Activated CD4-positive, alpha-beta T cell treated with anti-CD3 and anti-CD28 coated beads, Interleukin-2, amount 10 ng/mL, durations not matched to agents 7 days and 5 days (primary cell): ENCODE data around the gene TGM6. TPM values are rescaled to one million over a fixed set of nuclear protein-coding genes. Genes with fewer than 3 reads are reported as not detected.
"Not testable (repeated sequence)": the region's sequence is repeated elsewhere in the genome, so short reads cannot be mapped to it uniquely, and the experiment has no call there.

Experiments
- CTCF ChIA-PET: fragments of 350-600 bp; sonication (Branson Sonifier 250); formaldehyde crosslinking; loops from one replicate; lab custom pipeline; 2021; ENCODE audit warnings: antibody characterized with exemption; lab: Charles Lee
- POLR2A ChIA-PET: fragments of 350-600 bp; sonication (Branson Sonifier 250); formaldehyde crosslinking; loops from one replicate; lab custom pipeline; 2021; ENCODE audit warnings: antibody characterized with exemption; lab: Charles Lee
- DNase-seq: peaks from one replicate; pipeline ENCODE4 v3.0.0-alpha.2; 2020
- H3K27ac Mint-ChIP-seq: one replicate; pipeline ENCODE4 v1.8.0; 2021; ENCODE audit warnings: mild to moderate bottlenecking, moderate library complexity, mixed read lengths
- H3K27me3 Mint-ChIP-seq: one replicate; pipeline ENCODE4 v1.8.0; 2021; ENCODE audit warnings: mixed read lengths
- H3K36me3 Mint-ChIP-seq: one replicate; pipeline ENCODE4 v1.8.0; 2021; ENCODE audit warnings: low read depth, mixed read lengths
- H3K4me1 Mint-ChIP-seq: one replicate; pipeline ENCODE4 v1.8.0; 2021; ENCODE audit warnings: mixed read lengths
- H3K4me3 Mint-ChIP-seq: one replicate; pipeline ENCODE4 v1.8.0; 2021; ENCODE audit warnings: mild to moderate bottlenecking, moderate library complexity, mixed read lengths
- H3K9me3 Mint-ChIP-seq: one replicate; pipeline ENCODE4 v1.8.0; 2021; ENCODE audit warnings: mixed read lengths
- total RNA-seq, 2 experiments: library from RNA; stranded (reverse); gene quantifications; one replicate each; pipeline ENCODE4 v1.2.3, GENCODE V29; 2021

TGM6 gene
- total RNA-seq, 2 experiments from 2014 or later, result not detected

DNA sequence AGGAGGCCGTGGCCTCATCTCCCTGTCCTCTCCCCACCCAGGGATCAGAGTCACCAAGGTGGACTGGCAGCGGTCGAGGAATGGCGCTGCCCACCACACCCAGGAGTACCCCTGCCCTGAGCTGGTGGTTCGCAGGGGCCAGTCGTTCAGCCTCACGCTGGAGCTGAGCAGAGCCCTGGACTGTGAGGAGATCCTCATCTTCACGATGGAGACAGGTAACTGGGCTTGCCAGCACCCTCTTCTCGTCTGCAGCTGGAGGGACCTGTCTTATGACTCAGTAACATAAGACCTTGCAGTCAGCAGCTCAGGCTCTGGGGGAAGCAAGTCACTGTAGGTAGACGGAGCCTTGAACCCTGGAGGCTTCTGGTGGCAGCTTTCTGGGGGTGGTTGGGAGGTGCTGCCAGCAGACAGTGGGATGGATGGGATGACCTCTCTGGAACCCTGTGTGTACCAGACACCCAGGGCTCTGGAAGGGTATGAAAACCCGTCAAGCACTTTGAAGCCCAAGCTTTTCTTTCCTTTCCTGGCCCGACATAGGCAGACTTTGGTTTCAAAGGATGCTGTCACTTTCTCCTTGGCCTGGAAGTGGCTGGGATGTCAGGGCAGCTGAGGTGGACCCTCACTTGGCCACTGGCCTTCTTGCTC, 13.8 kb downstream of the TGM6 start:
- Mint-ChIP-seq H3K27me3 (peaks cover 7% of the 10 kb centered on the region), H3K4me1 (no peaks in the 10 kb centered on the region), H3K27ac (no peak overlapping the region), H3K36me3 (no peaks in the 10 kb centered on the region), H3K9me3 (peaks cover 3% of the 10 kb centered on the region), H3K4me3 (no peak overlapping the region)
- CTCF ChIA-PET, result interaction anchor here (1.1 kb wide), 1 partner anchor 8 kb away, joined by 3 read pairs; no protein-coding TSS in a partner anchor
- POLR2A ChIA-PET, result no interaction called here
- DNase-seq, result no peak

DNA sequence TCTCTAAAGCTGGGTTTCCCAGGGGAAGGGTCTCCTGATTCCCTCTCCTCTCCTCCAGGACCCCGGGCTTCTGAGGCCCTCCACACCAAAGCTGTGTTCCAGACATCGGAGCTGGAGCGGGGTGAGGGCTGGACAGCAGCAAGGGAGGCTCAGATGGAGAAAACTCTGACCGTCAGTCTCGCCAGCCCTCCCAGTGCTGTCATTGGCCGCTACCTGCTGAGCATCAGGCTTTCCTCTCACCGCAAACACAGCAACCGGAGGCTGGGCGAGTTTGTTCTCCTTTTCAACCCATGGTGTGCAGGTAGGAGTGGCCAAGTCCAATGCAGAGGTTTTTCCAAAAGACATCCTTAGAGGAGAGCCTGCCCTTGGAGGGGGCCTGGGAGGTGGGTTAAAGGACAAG, 14.4 kb downstream of the TGM6 start:
- H3K4me1 Mint-ChIP-seq, result no peaks in the 10 kb centered on the region
- no peak overlapping the region for H3K27ac Mint-ChIP-seq
- no peaks in the 10 kb centered on the region for H3K36me3 Mint-ChIP-seq
- DNase-seq, result no peak
- H3K9me3 Mint-ChIP-seq, result no peaks in the 10 kb centered on the region
- no peak overlapping the region for H3K4me3 Mint-ChIP-seq
- H3K27me3 Mint-ChIP-seq, result peaks cover 4% of the 10 kb centered on the region
- ChIA-PET POLR2A (no interaction called here), CTCF (interaction anchor here (1.1 kb wide), 1 partner anchor 8 kb away, joined by 3 read pairs; no protein-coding TSS in a partner anchor)

DNA sequence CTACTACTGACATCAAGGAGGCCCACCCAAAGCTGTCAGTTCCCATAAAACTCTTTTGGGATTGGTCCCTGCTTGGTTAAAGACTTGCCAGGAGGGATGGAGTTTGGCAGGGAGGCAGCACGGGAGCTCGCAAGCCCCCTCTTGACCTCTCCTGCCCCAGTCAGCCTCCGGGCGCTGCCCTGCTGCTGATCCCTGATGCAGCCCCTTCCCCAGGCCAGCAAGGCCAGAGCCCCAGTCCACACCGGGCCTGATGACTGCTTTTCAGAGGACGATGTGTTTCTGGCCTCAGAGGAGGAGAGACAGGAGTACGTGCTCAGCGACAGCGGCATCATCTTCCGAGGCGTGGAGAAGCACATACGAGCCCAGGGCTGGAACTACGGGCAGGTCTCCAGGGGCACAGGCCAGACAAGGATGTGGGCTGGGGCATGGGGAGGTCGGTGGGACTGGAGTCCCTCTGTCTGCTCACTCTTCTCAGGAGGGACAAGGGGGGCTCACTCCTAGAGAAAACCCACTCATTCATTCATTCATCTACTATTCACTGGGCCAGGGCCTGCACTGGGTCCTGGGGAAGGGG, 15.6 kb downstream of the TGM6 start:
- H3K36me3 Mint-ChIP-seq, result no peaks in the 10 kb centered on the region
- H3K27me3 Mint-ChIP-seq, result peaks cover 2% of the 10 kb centered on the region
- H3K4me3 Mint-ChIP-seq, result no peak overlapping the region
- no peak for DNase-seq
- H3K9me3 Mint-ChIP-seq, result no peaks in the 10 kb centered on the region
- CTCF ChIA-PET, result no interaction called here
- no peaks in the 10 kb centered on the region for H3K4me1 Mint-ChIP-seq
- no peak overlapping the region for H3K27ac Mint-ChIP-seq
- POLR2A ChIA-PET, result no interaction called here

DNA sequence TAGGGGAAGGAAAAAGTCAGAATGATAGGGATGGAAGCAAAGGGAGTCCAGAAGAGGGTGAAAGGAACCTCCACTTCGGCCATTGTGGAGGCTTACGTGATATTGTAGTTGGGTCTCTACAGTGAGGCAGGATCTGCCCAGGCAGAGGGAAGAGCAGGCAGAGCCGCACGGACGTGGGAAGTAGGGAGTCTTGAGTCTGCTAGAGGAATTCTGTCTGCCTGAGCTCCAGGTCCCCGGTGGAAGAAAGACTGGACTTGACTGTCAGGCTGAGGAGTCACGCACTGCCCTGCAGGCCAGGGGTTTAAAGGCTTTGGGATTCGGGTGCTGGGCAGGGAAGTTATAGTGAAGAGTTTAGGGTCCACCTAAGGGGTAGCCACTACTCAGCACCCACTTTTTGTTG, 16.4 kb downstream of the TGM6 start:
- no peaks in the 10 kb centered on the region for H3K9me3 Mint-ChIP-seq
- no peaks in the 10 kb centered on the region for H3K36me3 Mint-ChIP-seq
- no peak overlapping the region for H3K27ac Mint-ChIP-seq
- H3K4me3 Mint-ChIP-seq, result no peak overlapping the region
- no peak for DNase-seq
- CTCF ChIA-PET, result no interaction called here
- no peaks in the 10 kb centered on the region for H3K4me1 Mint-ChIP-seq
- H3K27me3 Mint-ChIP-seq, result no peaks in the 10 kb centered on the region
- POLR2A ChIA-PET, result no interaction called here

DNA sequence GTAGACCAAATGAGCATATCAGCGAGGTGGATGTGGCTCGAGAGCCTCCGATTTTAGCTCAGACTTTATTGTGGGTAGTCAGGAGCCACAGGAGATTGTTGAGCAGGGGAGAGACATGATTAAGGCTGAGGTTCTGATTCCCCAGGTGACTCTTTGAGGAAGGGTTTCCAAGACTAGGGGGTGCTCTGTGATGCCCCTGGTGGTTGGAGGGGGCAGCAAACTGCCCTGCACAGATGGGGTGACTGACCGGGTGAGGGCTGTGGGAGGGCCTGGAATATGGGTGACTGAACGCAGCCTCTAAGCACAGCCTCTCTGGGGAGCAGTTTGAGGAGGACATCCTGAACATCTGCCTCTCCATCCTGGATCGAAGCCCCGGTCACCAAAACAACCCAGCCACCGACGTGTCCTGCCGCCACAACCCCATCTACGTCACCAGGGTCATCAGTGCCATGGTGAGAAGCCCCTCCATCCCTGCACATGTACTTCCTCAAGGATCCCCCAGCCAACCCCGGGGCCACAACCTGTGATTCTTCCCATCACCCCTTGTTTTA, 17.0 kb downstream of the TGM6 start:
- CTCF ChIA-PET, result no interaction called here
- Mint-ChIP-seq H3K27me3 (no peaks in the 10 kb centered on the region), H3K4me1 (no peaks in the 10 kb centered on the region), H3K9me3 (no peaks in the 10 kb centered on the region), H3K27ac (no peak overlapping the region), H3K36me3 (no peaks in the 10 kb centered on the region), H3K4me3 (no peak overlapping the region)
- POLR2A ChIA-PET, result no interaction called here
- no peak for DNase-seq

DNA sequence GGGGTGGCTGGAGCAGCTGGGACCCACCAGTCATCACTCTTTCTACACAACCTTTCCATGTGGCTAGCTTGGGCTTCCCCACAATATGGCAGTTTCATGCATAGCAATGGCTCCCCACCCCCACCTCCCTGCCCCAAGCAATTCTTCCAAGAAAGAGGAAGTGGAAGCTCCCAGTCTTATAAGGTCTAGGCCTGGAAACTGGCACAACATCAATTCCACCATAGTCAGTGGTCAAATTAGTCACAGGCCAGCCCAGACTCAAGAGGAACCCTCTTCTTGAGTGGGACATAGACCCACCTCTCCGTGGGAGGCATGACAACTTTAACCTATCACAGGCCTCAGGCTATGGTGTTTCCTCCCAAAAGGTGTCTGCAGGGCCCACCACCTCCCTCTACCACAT, 17.7 kb downstream of the TGM6 start:
- Mint-ChIP-seq H3K27me3 (no peaks in the 10 kb centered on the region), H3K36me3 (no peaks in the 10 kb centered on the region), H3K4me1 (no peaks in the 10 kb centered on the region), H3K9me3 (no peaks in the 10 kb centered on the region), H3K4me3 (no peak overlapping the region), H3K27ac (no peak overlapping the region)
- POLR2A ChIA-PET, result no interaction called here
- DNase-seq, result no peak
- CTCF ChIA-PET, result interaction anchor here (0.7 kb wide), 1 partner anchor 11 kb away, joined by 3 read pairs; no protein-coding TSS in a partner anchor

DNA sequence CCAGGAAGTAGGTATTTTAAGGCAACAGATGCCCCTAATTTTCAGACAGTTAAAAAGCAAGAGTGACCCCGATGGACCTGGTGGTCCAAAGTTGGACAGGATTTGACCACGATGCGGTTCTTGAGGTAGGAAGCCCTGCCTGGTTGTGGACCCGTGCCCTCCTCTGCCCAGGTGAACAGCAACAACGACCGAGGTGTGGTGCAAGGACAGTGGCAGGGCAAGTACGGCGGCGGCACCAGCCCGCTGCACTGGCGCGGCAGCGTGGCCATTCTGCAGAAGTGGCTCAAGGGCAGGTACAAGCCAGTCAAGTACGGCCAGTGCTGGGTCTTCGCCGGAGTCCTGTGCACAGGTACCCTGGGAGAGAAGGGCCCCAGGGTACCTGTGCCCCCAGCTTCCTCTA, 18.7 kb downstream of the TGM6 start:
- H3K36me3 Mint-ChIP-seq, result no peaks in the 10 kb centered on the region
- CTCF ChIA-PET, result no interaction called here
- POLR2A ChIA-PET, result no interaction called here
- no peaks in the 10 kb centered on the region for H3K9me3 Mint-ChIP-seq
- no peaks in the 10 kb centered on the region for H3K27me3 Mint-ChIP-seq
- H3K4me1 Mint-ChIP-seq, result no peaks in the 10 kb centered on the region
- H3K27ac Mint-ChIP-seq, result no peak overlapping the region
- DNase-seq, result no peak
- no peak overlapping the region for H3K4me3 Mint-ChIP-seq

DNA sequence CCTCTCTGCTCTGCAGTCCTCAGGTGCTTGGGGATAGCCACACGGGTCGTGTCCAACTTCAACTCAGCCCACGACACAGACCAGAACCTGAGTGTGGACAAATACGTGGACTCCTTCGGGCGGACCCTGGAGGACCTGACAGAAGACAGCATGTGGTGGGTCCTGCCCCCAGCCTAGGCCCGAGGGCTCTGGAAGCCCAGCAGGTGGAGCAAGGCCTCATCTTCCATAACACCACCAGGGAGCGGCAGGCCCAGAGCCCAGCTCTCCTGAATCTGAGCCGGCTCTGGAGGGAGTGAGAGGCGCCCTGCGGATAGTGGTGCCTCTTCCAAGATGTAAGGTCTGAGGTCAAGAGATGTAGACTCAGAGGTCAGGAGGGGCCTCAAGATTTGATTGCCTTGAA, 19.6 kb downstream of the TGM6 start:
- Mint-ChIP-seq H3K9me3 (no peaks in the 10 kb centered on the region), H3K4me3 (no peak overlapping the region), H3K27me3 (no peaks in the 10 kb centered on the region), H3K36me3 (no peaks in the 10 kb centered on the region), H3K27ac (no peak overlapping the region), H3K4me1 (no peaks in the 10 kb centered on the region)
- ChIA-PET CTCF (no interaction called here), POLR2A (no interaction called here)
- DNase-seq, result no peak

DNA sequence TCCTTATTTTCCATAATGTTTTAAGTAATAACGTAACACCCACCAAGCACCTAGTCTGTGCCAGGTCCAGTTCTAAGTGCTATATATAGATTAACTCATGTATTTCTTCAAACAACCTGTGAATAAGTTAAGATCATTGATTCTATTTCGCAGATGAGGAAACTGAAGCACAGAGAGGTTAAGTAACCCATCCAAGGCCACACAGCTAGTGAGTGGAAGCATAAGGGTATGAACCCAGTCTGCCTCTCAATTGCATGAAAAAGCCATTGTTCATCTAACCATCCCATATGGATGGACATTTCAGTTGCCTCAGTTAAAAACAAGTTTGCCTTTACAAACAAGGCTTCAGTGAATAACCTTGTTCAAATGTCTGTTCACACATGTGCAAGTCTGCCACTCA, 20.8 kb downstream of the TGM6 start:
- Mint-ChIP-seq H3K4me1 (no peaks in the 10 kb centered on the region), H3K27ac (no peak overlapping the region), H3K36me3 (no peaks in the 10 kb centered on the region), H3K27me3 (no peaks in the 10 kb centered on the region), H3K9me3 (no peaks in the 10 kb centered on the region), H3K4me3 (no peak overlapping the region)
- ChIA-PET CTCF (no interaction called here), POLR2A (no interaction called here)
- no peak for DNase-seq

DNA sequence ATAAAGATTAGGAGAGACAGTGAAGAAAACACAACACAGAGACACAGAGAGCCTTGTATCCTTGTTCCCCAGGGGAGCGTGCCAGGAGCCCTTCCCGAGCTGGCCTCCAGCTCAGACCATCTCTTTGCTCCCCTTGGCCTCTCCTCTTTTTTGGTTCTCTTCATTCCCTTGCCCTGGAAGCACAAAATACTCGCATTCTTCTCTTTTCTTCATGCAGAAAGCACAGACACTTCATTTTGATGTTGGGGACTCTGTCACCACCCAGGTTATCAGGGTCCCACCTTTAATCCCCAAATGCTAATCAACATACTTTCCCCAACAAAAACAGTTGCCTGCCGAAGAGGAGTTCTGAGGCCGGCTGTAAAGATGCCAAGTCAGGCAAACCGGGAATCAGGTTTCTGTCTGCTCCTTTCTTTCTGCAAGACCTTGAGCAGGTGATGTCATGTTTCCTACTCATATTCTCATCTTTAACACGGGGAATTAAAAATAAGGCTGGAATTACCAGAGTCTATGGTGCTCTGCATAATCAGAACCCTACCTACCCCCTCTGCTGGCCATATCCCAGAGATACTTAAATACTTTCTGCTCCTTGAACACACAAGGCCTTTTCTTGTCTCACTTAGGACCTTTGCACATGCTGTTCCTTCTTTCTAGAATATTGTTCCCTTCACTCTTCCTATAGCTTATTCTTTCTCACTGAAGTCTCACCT, 21.7 kb downstream of the TGM6 start:
- POLR2A ChIA-PET, result no interaction called here
- H3K36me3 Mint-ChIP-seq, result no peaks in the 10 kb centered on the region
- H3K27ac Mint-ChIP-seq, result no peak overlapping the region
- H3K4me3 Mint-ChIP-seq, result no peak overlapping the region
- H3K27me3 Mint-ChIP-seq, result no peaks in the 10 kb centered on the region
- no peaks in the 10 kb centered on the region for H3K4me1 Mint-ChIP-seq
- DNase-seq, result no peak
- H3K9me3 Mint-ChIP-seq, result no peaks in the 10 kb centered on the region
- CTCF ChIA-PET, result no interaction called here

DNA sequence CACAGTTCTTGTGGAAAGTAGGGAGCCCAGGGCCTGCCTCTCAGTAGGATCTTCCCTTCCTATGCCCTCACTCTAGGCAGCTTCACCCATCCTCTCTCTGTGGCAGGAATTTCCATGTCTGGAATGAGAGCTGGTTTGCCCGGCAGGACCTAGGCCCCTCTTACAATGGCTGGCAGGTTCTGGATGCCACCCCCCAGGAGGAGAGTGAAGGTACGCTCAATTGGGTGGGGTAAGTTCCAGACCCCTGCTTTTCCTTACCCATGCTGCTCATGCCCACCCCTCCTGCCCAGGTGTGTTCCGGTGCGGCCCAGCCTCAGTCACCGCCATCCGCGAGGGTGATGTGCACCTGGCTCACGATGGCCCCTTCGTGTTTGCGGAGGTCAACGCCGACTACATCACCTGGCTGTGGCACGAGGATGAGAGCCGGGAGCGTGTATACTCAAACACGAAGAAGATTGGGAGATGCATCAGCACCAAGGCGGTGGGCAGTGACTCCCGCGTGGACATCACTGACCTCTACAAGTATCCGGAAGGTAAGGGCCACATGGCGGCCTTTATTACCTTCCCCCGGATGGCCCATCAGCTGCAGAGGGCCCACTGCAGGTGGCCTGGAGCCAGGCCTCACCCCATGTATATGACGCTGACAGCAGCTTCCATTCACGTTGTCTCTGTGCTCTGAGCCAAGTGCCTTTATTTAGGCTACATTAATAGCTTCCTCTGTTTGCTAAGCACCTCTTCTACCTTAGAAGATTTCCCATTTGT, 22.8 kb downstream of the TGM6 start:
- no peak overlapping the region for H3K4me3 Mint-ChIP-seq
- no peaks in the 10 kb centered on the region for H3K4me1 Mint-ChIP-seq
- POLR2A ChIA-PET, result no interaction called here
- CTCF ChIA-PET, result no interaction called here
- H3K9me3 Mint-ChIP-seq, result no peaks in the 10 kb centered on the region
- no peak for DNase-seq
- no peaks in the 10 kb centered on the region for H3K36me3 Mint-ChIP-seq
- H3K27me3 Mint-ChIP-seq, result no peaks in the 10 kb centered on the region
- H3K27ac Mint-ChIP-seq, result no peak overlapping the region

DNA sequence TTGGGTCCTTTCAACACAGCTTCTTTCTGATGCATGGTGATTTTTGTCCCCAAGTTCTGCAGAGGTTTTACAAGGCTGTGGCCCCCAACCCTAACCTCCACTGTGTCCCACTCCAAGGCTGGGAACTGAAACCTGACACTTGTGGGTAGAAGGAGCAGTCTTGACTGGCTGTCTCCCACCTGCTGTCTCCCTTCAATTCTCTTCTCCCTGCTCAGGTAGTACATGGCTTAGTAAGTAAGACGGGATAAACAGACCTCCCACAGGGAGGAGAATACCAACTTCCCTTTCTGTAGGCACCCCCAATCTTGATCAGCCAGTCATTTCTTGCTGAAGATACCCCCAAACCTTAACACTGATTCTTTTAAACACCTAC, 25.0 kb downstream of the TGM6 start:
- H3K4me3 Mint-ChIP-seq, result no peak overlapping the region
- CTCF ChIA-PET, result interaction anchor here (0.9 to 1.2 kb wide), 2 partner anchors 18 to 34 kb away, joined by 4 read pairs; no protein-coding TSS in a partner anchor
- no peaks in the 10 kb centered on the region for H3K36me3 Mint-ChIP-seq
- peaks cover 6% of the 10 kb centered on the region for H3K27me3 Mint-ChIP-seq
- H3K9me3 Mint-ChIP-seq, result no peaks in the 10 kb centered on the region
- no peaks in the 10 kb centered on the region for H3K4me1 Mint-ChIP-seq
- POLR2A ChIA-PET, result no interaction called here
- no peak overlapping the region for H3K27ac Mint-ChIP-seq
- DNase-seq, result no peak

DNA sequence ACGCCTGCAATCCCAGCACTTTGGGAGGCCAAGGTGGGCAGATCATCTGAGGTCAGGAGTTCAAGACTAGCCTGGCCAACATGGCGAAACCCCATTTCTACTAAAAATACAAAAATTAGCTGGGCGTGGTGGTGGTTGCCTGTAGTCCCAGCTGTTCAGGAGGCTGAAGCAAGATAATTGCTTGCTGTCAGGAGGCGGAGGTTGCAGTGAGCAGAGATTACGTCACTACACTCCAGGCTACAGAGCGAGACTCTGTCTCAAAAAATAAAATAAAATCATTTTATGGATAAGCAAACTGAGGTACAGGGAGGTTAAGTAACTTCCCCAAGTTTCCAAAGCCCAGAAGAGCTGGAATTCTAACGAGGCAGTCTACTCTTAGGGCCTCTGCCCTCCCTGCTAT, 26.7 kb downstream of the TGM6 start:
- H3K9me3 Mint-ChIP-seq, H3K27ac Mint-ChIP-seq, H3K36me3 Mint-ChIP-seq, DNase-seq, POLR2A ChIA-PET, H3K4me1 Mint-ChIP-seq, H3K4me3 Mint-ChIP-seq, CTCF ChIA-PET: not testable (repeated sequence)
- H3K27me3 Mint-ChIP-seq, result peaks cover 15% of the 10 kb centered on the region
